SH-SY5Y (cell line): Measurements from ENCODE around the gene SF3B4.

Source experiments
- GATA2 ChIP-seq: IDR thresholded peaks from 2 replicates; pipeline ENCODE4 v1.6.1; 2011; ENCODE audit warnings: mild to moderate bottlenecking, low read depth, low read length
- GATA3 ChIP-seq: IDR thresholded peaks from 2 replicates; pipeline ENCODE4 v1.6.1; 2011; ENCODE audit warnings: low read depth, mild to moderate bottlenecking, low read length, moderate library complexity

SF3B4 gene

DNA sequence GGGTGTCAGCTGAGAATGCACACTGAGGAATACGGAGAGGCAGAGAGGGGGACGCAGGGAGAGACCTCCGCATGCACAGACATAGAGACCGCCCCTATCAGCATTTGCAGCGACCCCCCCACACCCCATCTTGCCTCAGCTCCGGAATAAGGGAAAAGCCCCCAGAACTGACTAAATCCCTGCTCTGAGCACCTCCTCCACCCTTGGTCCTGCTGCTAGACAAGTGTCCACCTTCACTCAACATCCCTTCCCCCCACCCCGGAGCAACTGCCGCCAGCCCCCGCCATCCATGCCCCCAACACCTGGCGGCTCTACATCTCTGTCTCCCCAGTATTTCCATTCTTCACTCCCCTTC lies 10.7 kb downstream of the SF3B4 start:
- TF ChIP-seq GATA3, result no peak
- TF ChIP-seq GATA2, result no peak

DNA sequence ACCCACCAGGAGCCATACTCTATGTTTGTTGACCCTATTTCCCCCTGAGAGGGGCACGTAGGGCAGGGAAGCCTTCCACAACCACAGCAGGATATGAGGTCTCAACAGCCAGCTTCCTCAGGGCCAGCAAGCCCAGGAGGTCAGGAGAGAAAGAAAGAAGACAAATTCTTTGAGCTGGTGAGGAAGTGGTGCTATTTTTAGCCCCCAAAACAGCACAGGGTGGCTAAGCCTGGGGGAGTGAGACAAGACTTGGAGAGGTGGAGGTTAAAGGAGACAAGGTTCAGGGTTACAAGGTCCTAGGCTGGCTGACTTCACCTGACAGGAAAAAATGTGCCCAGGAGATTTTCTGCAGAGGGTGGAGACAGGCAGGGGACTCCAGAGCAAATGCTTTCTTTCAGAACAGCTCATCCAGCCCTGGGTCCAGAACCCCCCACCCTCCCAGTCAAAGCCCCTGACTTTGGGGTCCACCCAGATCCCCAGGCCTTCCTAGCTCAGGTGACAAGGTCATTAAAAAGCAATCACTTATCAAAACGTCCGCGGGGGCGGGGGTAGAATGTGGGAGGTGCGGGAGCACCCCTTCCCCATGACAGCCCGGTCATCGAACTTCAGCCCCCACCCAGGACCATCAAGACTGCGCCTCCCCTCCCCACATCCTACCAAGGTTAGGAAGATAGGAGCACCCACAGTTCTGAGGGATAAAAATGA lies 11.3 kb downstream of the SF3B4 start:
- TF ChIP-seq GATA2 (no peak), GATA3 (no peak)

- TF ChIP-seq GATA2, result no peak
- TF ChIP-seq GATA3, result no peak
Observed at GRCh38 chr1:149915429-149916192, 12.0 kb downstream of the SF3B4 start.

GRCh38 chr1:149914545-149914944 lies 13.1 kb downstream of the SF3B4 start:
- no peak for TF ChIP-seq GATA3
- TF ChIP-seq GATA2, result no peak

DNA sequence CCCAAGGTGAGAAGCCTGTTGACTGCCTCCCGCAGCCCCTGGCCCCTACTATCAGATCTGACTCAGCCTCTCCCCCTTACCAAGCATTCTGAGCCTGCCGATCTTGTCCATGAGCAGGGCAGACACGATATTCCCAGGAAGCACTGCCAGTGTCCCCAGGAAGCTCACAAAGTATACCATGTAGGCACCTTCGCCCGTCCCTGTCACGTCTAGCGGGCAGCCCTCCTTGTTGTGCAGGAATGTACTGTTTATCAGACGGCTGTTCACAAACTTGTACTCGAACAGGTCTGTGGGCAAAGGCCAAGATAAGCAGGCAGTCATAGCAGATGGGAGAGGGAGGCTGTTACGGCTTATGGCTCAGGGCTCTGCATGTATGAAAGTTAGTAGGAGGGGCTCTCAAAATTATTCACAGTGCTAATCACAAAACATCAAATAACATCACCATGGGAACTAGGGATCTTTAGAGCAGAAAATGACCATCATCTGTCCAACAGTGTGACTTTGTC lies 21.0 kb downstream of the SF3B4 start:
- TF ChIP-seq GATA3 (no peak), GATA2 (no peak)

DNA sequence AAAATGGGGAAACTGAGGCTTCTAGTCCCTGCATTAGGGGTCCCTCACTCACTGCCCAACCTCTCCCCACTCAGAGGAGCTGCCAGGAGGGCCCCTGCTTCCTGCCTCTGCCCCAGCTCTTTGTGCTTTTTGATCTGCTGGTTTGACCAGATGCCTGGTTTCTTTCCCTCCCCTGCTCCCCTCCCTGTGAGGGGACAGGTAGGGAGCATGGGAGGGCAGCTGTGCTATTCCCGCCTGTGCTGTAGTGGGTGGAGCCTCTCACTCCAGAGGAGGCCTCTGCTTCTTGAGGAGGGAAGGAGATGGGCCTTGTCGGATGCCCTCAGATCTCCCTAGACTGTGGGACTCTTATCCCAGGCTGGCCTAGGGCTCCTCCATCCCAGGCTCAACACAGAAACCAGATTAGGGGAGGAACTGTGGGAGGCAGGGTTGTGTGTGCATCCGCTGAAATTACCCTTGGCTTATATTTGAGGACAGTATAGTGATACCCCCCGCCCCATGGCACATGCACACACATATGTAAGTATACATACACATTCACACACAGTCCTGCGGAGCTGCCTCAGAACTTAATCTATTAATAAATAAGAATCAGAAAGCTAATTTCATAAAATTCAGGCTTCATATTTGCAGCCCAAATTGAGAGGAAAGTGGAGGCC lies 23.6 kb downstream of the SF3B4 start:
- no peak for TF ChIP-seq GATA2
- TF ChIP-seq GATA3, result no peak

- TF ChIP-seq GATA2 (no peak), GATA3 (no peak)
Observed at GRCh38 chr1:149899460-149900284, 27.9 kb downstream of the SF3B4 start, which contains the start of gene BOLA1. BOLA1 (plus strand) TSS chr1:149899568; CDS start chr1:149900060, 492 bp downstream.

DNA sequence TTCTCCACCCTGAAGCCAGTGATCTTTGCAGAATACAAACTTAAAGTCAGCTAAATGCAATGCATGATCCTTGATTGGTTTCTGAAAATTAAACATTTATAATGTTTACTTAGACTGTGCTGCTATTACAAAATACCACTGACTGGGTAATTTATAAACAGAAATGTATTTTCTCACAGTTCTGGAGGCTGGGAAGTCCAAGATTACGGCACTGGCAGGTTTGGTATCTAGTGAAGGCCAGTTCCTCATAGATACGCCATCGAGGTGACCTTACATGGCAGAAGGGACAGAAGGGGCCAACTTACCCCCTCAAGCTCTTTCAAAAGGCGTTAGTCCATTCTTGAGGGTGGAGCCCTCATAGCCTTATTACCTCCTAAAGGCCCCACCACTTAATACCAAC lies 31.0 kb downstream of the SF3B4 start:
- TF ChIP-seq GATA2 (no peak), GATA3 (no peak)

- TF ChIP-seq GATA2, result 0 out of 2 replicates have a peak, but pooled peaks have one; percentile 5
- TF ChIP-seq GATA3, result no peak
Observed at GRCh38 chr1:149888999-149889289, 38.7 kb downstream of the SF3B4 start.

DNA sequence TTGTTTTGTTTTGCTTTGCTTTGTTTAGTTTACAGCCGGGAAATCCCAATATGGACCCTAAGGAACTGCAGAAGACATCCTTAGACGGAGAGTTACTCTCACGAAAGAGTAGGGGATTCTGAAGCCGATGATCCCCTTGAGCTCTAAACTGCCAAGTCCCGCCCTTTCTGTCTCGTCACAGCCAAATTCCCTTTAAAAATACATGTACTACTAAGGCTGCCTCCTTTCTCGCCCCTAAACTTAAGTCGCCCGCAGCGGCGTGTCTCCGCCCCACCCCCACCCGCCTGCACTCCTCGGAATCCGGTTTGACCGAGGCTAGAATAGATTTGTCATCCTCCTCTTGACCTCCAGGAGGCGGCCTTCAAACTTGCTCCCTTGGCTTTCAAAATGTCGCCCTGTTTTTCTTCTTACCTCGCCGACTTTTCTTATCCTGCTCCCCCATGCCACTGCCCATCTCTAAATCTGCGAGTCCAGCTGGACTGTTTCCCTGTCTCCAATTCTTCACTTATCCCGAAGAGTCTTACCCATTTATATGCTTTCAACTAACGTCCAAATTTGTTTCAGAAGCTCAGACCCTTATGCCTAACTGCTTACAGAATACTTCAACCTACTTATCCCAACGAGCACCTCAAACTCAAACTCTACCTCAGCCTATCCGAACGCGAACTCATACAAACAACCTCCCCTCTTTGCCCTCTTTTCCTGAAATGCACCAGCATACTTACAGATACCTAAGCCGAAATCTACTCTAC lies 39.2 kb downstream of the SF3B4 start:
- TF ChIP-seq GATA3 (no peak), GATA2 (0 out of 2 replicates have a peak, but pooled peaks have one; percentile 3)

DNA sequence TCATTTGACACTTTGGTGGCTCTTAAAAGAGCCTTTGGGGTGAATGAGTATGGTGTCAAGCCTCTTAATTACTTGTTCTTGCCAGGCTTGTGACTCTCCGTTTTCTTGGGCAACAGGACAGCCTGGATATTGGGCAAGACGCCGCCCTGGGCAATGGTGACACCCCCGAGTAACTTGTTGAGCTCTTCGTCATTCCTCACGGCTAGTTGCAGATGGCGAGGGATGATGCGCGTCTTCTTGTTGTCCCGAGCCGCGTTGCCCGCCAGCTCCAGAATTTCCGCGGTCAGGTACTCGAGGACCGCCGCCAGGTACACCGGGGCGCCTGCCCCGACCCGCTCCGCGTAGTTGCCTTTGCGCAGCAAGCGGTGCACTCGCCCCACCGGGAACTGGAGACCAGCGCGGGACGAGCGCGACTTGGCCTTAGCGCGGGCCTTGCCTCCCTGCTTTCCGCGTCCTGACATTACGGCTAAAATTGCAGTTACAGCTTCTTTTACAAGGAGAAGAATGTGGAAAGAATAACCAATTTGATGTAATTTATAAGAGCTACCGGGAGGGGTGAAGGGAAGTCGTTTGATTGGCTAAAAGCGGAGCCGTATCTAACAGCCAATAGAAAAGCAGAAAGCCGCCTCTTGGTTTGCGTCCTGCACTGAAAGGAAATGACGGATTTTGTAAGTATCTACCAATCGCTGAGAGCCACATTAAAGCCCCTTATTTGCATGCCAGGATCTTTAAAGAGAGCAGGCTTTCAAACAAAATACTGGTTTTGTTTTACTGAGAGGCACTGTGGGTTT lies 40.0 kb downstream of the SF3B4 start:
- TF ChIP-seq GATA2 (no peak), GATA3 (no peak)

- TF ChIP-seq GATA3 (no peak), GATA2 (no peak)
Observed at GRCh38 chr1:149886396-149887195, 41.0 kb downstream of the SF3B4 start.
